GM12878 (cell line): ENCODE measurements around the gene FBLN5. TPM values are rescaled to one million over a fixed set of nuclear protein-coding genes. Genes with fewer than 3 reads are reported as not detected.

Source experiments
- ATAC-seq: fragments of 200-7000 bp; cut with Tn5 transposase; 3 replicates; pipeline ENCODE4 v1.9.1; 2020; ENCODE audit warnings: mild to moderate bottlenecking, moderate library complexity
- BruUV-seq: library from RNA; stranded (reverse); fragments of 400-500 nt; replicated peaks from 2 replicates; lab custom pipeline; 2021; lab: Mats Ljungman, UMichigan
- CTCF ChIA-PET: fragments of 300-600 bp; sonication (Branson Sonifier 250); formaldehyde crosslinking; extraction: SDS; loops from one replicate; lab custom pipeline; 2021; ENCODE audit warnings: inconsistent platforms; lab: Yijun Ruan, JAX
- POLR2A ChIA-PET: fragments of 350-600 bp; formaldehyde crosslinking; extraction: SDS; loops from one replicate; lab custom pipeline; 2021; ENCODE audit warnings: inconsistent platforms; lab: Charles Lee
- RAD21 ChIA-PET: fragments of 300-600 bp; sonication (Branson Sonifier 250); formaldehyde crosslinking; loops from one replicate; lab custom pipeline; 2023; ENCODE audit warnings: antibody characterized with exemption; ENCODE audit not compliant: unreplicated experiment; lab: Charles Lee
- SMC1A ChIA-PET: fragments of 300-600 bp; sonication (Branson Sonifier 250); formaldehyde crosslinking; loops from one replicate; lab custom pipeline; 2023; ENCODE audit not compliant: unreplicated experiment, uncharacterized antibody; lab: Charles Lee
- DNase-seq: peaks from one replicate; pipeline ENCODE4 v3.0.0-alpha.2; 2011; ENCODE audit warnings: low read depth, low spot score
- FAIRE-seq: peaks from 3 replicates; lab custom pipeline; 2011; peaks lifted over from hg19 to GRCh38; lab: Jason Lieb, UNC
- H2AFZ ChIP-seq: 2 replicates; pipeline ENCODE4 v1.6.0; 2011; ENCODE audit warnings: low read depth, low read length, control low read depth; ENCODE audit not compliant: control insufficient read depth
- H3K27ac ChIP-seq: 2 replicates; pipeline ENCODE4 v1.5.1; 2011; ENCODE audit warnings: control low read depth; ENCODE audit not compliant: control insufficient read depth, insufficient read depth
- H3K27me3 ChIP-seq, 2 experiments: replicated peaks in 1 of 2; 2 replicates each; pipeline versions ENCODE4 v1.6.0 to v1.6.1; 2011; ENCODE audit warnings: low read length in 1 of 2; ENCODE audit not compliant: control insufficient read depth in 2 of 2, insufficient read depth in 2 of 2
- H3K36me3 ChIP-seq, 2 experiments: 2 replicates each; pipeline ENCODE4 v1.5.1; 2011; ENCODE audit warnings: low read length in 1 of 2; ENCODE audit not compliant: control insufficient read depth in 2 of 2, insufficient read depth in 2 of 2
- H3K4me1 ChIP-seq: 2 replicates; pipeline ENCODE4 v1.6.1; 2011; ENCODE audit warnings: mild to moderate bottlenecking, low read length, moderate library complexity, mixed read lengths; ENCODE audit not compliant: control insufficient read depth, insufficient read depth
- H3K4me2 ChIP-seq: 2 replicates; pipeline ENCODE4 v1.6.0; 2011; ENCODE audit warnings: control low read depth; ENCODE audit not compliant: control insufficient read depth, insufficient read depth
- H3K4me3 ChIP-seq: fragments of 200-600 bp; sonication (generic); 2 replicates; pipeline ENCODE4 v1.5.1; 2016
- H3K79me2 ChIP-seq: 2 replicates; pipeline ENCODE4 v1.6.0; 2011; ENCODE audit warnings: low read length; ENCODE audit not compliant: control insufficient read depth, insufficient read depth
- H3K9ac ChIP-seq: 2 replicates; pipeline ENCODE4 v1.8.0; 2011; ENCODE audit warnings: low read length, control low read depth, mixed read lengths; ENCODE audit not compliant: control insufficient read depth, insufficient read depth
- H3K9me3 ChIP-seq: replicated peaks from 3 replicates; pipeline ENCODE4 v1.5.1; 2011; ENCODE audit warnings: mild to moderate bottlenecking, low read length; ENCODE audit not compliant: control insufficient read depth, insufficient read depth
- H4K20me1 ChIP-seq: 2 replicates; pipeline ENCODE4 v1.6.0; 2011; ENCODE audit not compliant: control insufficient read depth, insufficient read depth
- RAD51 ChIP-seq: fragments of 450-650 bp; IDR thresholded peaks from 2 replicates; pipeline ENCODE4 v1.6.1; 2016; ENCODE audit warnings: moderate library complexity, mild to moderate bottlenecking, inconsistent platforms
- ZNF384 ChIP-seq: IDR thresholded peaks from 2 replicates; pipeline ENCODE4 v1.6.1; 2012; ENCODE audit warnings: low read depth, mild to moderate bottlenecking, low read length, improper control_type of control experiment, borderline replicate concordance
- WGBS: methylation state at CpG from one replicate; pipeline ENCODE4 v1.1.6; 2016; ENCODE audit warnings: low lambda C conversion rate; ENCODE audit not compliant: insufficient replicate concordance, insufficient coverage; ENCODE audit errors: missing lambda C conversion rate; 5-methylcytosine and 5-hydroxymethylcytosine counted together
- in situ Hi-C: fragments of 300-500 bp; cut with MboI; formaldehyde crosslinking; loops from 9 replicates; pipeline ENCODE4 v1.14.3; 2018; ENCODE audit warnings: mixed read lengths
- intact Hi-C: fragments of 100-400 bp; cut with micrococcal nuclease; formaldehyde crosslinking; loops from one replicate; pipeline ENCODE4 v1.14.2; 2022; ENCODE audit not compliant: unreplicated experiment
- polyA plus RNA-seq, 11 experiments: library from polyadenylated mRNA; depleted of rRNA in 4 of 11; unstranded in 6 of 11; stranded (reverse) in 5 of 11; fragments of >200 nt; fragmentation: Nextera tagmentation in 4 of 11; fragmentation: Illumina TruSeq in 1 of 11; extraction: Ambion mirVana in 4 of 11; extraction: Trizol in 1 of 11; gene quantifications; 1 replicate in 1 of 11; 2 replicates in 10 of 11; pipeline versions ENCODE4 v1.2.1 to v1.2.3, GENCODE V29; 2011 to 2016; ENCODE audit warnings: inconsistent platforms in 2 of 11, missing spikeins in 2 of 11, low read depth in 1 of 11
- total RNA-seq, 4 experiments: library from RNA; depleted of rRNA in 3 of 4; stranded (reverse); fragments of >200 nt in 3 of 4; fragmentation: Illumina TruSeq in 1 of 4; extraction: Trizol in 1 of 4; gene quantifications; 2 replicates each; pipeline versions ENCODE4 v1.2.1 to v1.2.3, GENCODE V29; 2013 to 2021
- TF ChIP-seq, protein P1 (sequence below): IDR thresholded peaks from 2 replicates; pipeline ENCODE4 v1.6.1; 2011; ENCODE audit warnings: borderline replicate concordance, low read depth, mild to moderate bottlenecking, moderate library complexity, low read length; ENCODE audit not compliant: insufficient read depth, poor library complexity, severe bottlenecking

FBLN5 gene
- total and polyA plus RNA-seq, 10 of the 15 experiments (the other 5 are each of a cell fraction or from before 2014, with no cell fraction given): 0.03 to 0.64 (median 0.24) TPM

DNA sequence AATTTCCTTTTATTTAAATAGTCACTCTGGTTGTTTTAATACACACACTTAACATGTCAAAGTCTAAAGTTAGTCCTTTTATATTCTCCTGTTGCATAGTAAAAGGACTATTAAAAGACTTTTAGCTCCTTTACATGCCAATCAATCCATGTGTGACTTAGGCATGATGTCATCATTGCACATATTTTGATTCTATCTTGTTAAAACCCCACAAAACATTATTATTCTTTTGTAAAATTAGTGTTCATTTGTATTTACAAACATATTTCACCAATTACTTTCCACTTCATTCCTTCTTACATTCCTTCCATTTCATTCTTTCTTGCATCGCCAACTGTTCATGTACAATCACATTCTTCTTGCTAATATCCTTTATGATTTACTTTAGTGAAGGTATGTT lies 119.7 kb downstream of the FBLN5 start:
- WGBS: 94% methylated on average over 1 of the region's 1 CpG
- no peak overlapping the region for H3K27ac ChIP-seq
- no peak overlapping the region for H2AFZ ChIP-seq
- FAIRE-seq (no peak), ATAC-seq (no peak), DNase-seq (no peak)
- H3K4me1 ChIP-seq: no peaks in the 10 kb centered on the region
- H3K36me3 ChIP-seq: no peaks in the 10 kb centered on the region
- ChIA-PET SMC1A (interaction anchor here (1.5 kb wide), 1 partner anchor 9 kb away, joined by 3 read pairs; no protein-coding TSS in a partner anchor), POLR2A (no interaction called here), CTCF (no interaction called here), RAD21 (no interaction called here)
- peaks cover 2% of the 10 kb centered on the region; the same call in 1 of the 3 replicates for H3K9me3 ChIP-seq
- intact Hi-C loops: no loop called here
- BruUV-seq: no TSS peak
- TF ChIP-seq, protein P1, sequence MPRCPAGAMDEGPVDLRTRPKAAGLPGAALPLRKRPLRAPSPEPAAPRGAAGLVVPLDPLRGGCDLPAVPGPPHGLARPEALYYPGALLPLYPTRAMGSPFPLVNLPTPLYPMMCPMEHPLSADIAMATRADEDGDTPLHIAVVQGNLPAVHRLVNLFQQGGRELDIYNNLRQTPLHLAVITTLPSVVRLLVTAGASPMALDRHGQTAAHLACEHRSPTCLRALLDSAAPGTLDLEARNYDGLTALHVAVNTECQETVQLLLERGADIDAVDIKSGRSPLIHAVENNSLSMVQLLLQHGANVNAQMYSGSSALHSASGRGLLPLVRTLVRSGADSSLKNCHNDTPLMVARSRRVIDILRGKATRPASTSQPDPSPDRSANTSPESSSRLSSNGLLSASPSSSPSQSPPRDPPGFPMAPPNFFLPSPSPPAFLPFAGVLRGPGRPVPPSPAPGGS: no peak
- TF ChIP-seq ZNF384 (no peak), RAD51 (no peak)
- no peak overlapping the region for H3K9ac ChIP-seq
- H4K20me1 ChIP-seq: no peaks in the 10 kb centered on the region
- no peaks in the 10 kb centered on the region for H3K27me3 ChIP-seq
- no peak overlapping the region for H3K4me2 ChIP-seq
- H3K79me2 ChIP-seq: no peaks in the 10 kb centered on the region; the same call in 1 of the 2 replicates
- in situ Hi-C loops: no loop called here
- H3K4me3 ChIP-seq: no peak overlapping the region

Other genes starting within 250 kb of the FBLN5 start
- not detected in 2 replicates for gene CATSPERB, start 215.6 kb downstream of the FBLN5 start, total RNA-seq (2014; rRNA removed)
- gene CATSPERB, start 215.6 kb downstream of the FBLN5 start, total RNA-seq (2014; rRNA removed; fragmentation: Illumina TruSeq; extraction: Trizol): not detected in 2 replicates
- gene CATSPERB, start 215.6 kb downstream of the FBLN5 start, total RNA-seq (2021): not detected in 2 replicates
- not detected in 2 replicates for gene CATSPERB, start 215.6 kb downstream of the FBLN5 start, polyA plus RNA-seq (2011; rRNA removed)
- gene CATSPERB, start 215.6 kb downstream of the FBLN5 start, polyA plus RNA-seq (2014; fragmentation: Illumina TruSeq; extraction: Trizol): not detected in 2 replicates
- not detected for gene CATSPERB, start 215.6 kb downstream of the FBLN5 start, polyA plus RNA-seq (2014; fragmentation: Nextera tagmentation; extraction: Ambion mirVana)
- not detected in 2 replicates for gene CATSPERB, start 215.6 kb downstream of the FBLN5 start, polyA plus RNA-seq (2014; rRNA removed)
- gene CATSPERB, start 215.6 kb downstream of the FBLN5 start, polyA plus RNA-seq (2016; fragmentation: Nextera tagmentation; extraction: Ambion mirVana): not detected
- gene TC2N, start 80.2 kb downstream of the FBLN5 start, total RNA-seq (2014; rRNA removed): 0.23 and 0.49 TPM in 2 replicates
- gene TC2N, start 80.2 kb downstream of the FBLN5 start, total RNA-seq (2014; rRNA removed; fragmentation: Illumina TruSeq; extraction: Trizol): 0.74 and 0.76 TPM in 2 replicates
- 1.4 and 1.6 TPM in 2 replicates for gene TC2N, start 80.2 kb downstream of the FBLN5 start, total RNA-seq (2021)
- gene TC2N, start 80.2 kb downstream of the FBLN5 start, polyA plus RNA-seq (2011; rRNA removed): 0.65 and 1.1 TPM in 2 replicates
- 0.71 and 1.2 TPM in 2 replicates for gene TC2N, start 80.2 kb downstream of the FBLN5 start, polyA plus RNA-seq (2014; fragmentation: Illumina TruSeq; extraction: Trizol)
- under 1 TPM; 0.15 to 0.23 TPM for gene TC2N, start 80.2 kb downstream of the FBLN5 start, polyA plus RNA-seq (2014; fragmentation: Nextera tagmentation; extraction: Ambion mirVana)
- gene TC2N, start 80.2 kb downstream of the FBLN5 start, polyA plus RNA-seq (2014; rRNA removed): 0.38 and 0.49 TPM in 2 replicates
- gene TC2N, start 80.2 kb downstream of the FBLN5 start, polyA plus RNA-seq (2016; fragmentation: Nextera tagmentation; extraction: Ambion mirVana): under 1 TPM; 0.16 to 0.31 TPM
- gene TRIP11, start 92.4 kb upstream of the FBLN5 start, total RNA-seq (2014; rRNA removed): 12.8 and 17.2 TPM in 2 replicates
- 21.8 and 22.3 TPM in 2 replicates for gene TRIP11, start 92.4 kb upstream of the FBLN5 start, total RNA-seq (2014; rRNA removed; fragmentation: Illumina TruSeq; extraction: Trizol)
- gene TRIP11, start 92.4 kb upstream of the FBLN5 start, total RNA-seq (2021): 30.5 and 33.7 TPM in 2 replicates
- 17.5 and 23.4 TPM in 2 replicates for gene TRIP11, start 92.4 kb upstream of the FBLN5 start, polyA plus RNA-seq (2011; rRNA removed)
- 14.8 and 18.8 TPM in 2 replicates for gene TRIP11, start 92.4 kb upstream of the FBLN5 start, polyA plus RNA-seq (2014; fragmentation: Illumina TruSeq; extraction: Trizol)
- gene TRIP11, start 92.4 kb upstream of the FBLN5 start, polyA plus RNA-seq (2014; fragmentation: Nextera tagmentation; extraction: Ambion mirVana): 10 to 100 TPM in 1 of 2 experiments, 1 to 10 TPM in 1; 7.1 to 32.0 TPM
- gene TRIP11, start 92.4 kb upstream of the FBLN5 start, polyA plus RNA-seq (2014; rRNA removed): 5.2 and 5.3 TPM in 2 replicates
- gene TRIP11, start 92.4 kb upstream of the FBLN5 start, polyA plus RNA-seq (2016; fragmentation: Nextera tagmentation; extraction: Ambion mirVana): 10 to 100 TPM; 43.1 to 46.1 TPM
- gene ATXN3, start 158.9 kb upstream of the FBLN5 start, total RNA-seq (2014; rRNA removed): 15.6 and 26.1 TPM in 2 replicates
- gene ATXN3, start 158.9 kb upstream of the FBLN5 start, total RNA-seq (2014; rRNA removed; fragmentation: Illumina TruSeq; extraction: Trizol): 16.5 and 19.1 TPM in 2 replicates
- gene ATXN3, start 158.9 kb upstream of the FBLN5 start, total RNA-seq (2021): 20.2 and 20.4 TPM in 2 replicates
- gene ATXN3, start 158.9 kb upstream of the FBLN5 start, polyA plus RNA-seq (2011; rRNA removed): 26.3 and 43.1 TPM in 2 replicates
- 15.1 and 22.0 TPM in 2 replicates for gene ATXN3, start 158.9 kb upstream of the FBLN5 start, polyA plus RNA-seq (2014; fragmentation: Illumina TruSeq; extraction: Trizol)
- 10 to 100 TPM; 17.0 to 21.6 TPM for gene ATXN3, start 158.9 kb upstream of the FBLN5 start, polyA plus RNA-seq (2014; fragmentation: Nextera tagmentation; extraction: Ambion mirVana)
- 15.3 and 17.9 TPM in 2 replicates for gene ATXN3, start 158.9 kb upstream of the FBLN5 start, polyA plus RNA-seq (2014; rRNA removed)
- gene ATXN3, start 158.9 kb upstream of the FBLN5 start, polyA plus RNA-seq (2016; fragmentation: Nextera tagmentation; extraction: Ambion mirVana): 10 to 100 TPM; 27.2 to 27.3 TPM
- gene NDUFB1, start 174.0 kb upstream of the FBLN5 start, total RNA-seq (2014; rRNA removed): 301 and 360 TPM in 2 replicates
- gene NDUFB1, start 174.0 kb upstream of the FBLN5 start, total RNA-seq (2014; rRNA removed; fragmentation: Illumina TruSeq; extraction: Trizol): 346 and 374 TPM in 2 replicates
- gene NDUFB1, start 174.0 kb upstream of the FBLN5 start, total RNA-seq (2021): 132 and 135 TPM in 2 replicates
- gene NDUFB1, start 174.0 kb upstream of the FBLN5 start, polyA plus RNA-seq (2011; rRNA removed): 490 and 558 TPM in 2 replicates
- gene NDUFB1, start 174.0 kb upstream of the FBLN5 start, polyA plus RNA-seq (2014; fragmentation: Illumina TruSeq; extraction: Trizol): 519 and 568 TPM in 2 replicates
- 100 to 1,000 TPM; 626 to 780 TPM for gene NDUFB1, start 174.0 kb upstream of the FBLN5 start, polyA plus RNA-seq (2014; fragmentation: Nextera tagmentation; extraction: Ambion mirVana)
- 618 and 919 TPM in 2 replicates for gene NDUFB1, start 174.0 kb upstream of the FBLN5 start, polyA plus RNA-seq (2014; rRNA removed)
- gene NDUFB1, start 174.0 kb upstream of the FBLN5 start, polyA plus RNA-seq (2016; fragmentation: Nextera tagmentation; extraction: Ambion mirVana): 100 to 1,000 TPM; 602 to 632 TPM
- 25.9 and 28.2 TPM in 2 replicates for gene CPSF2, start 174.3 kb upstream of the FBLN5 start, total RNA-seq (2014; rRNA removed)
- 60.2 and 71.8 TPM in 2 replicates for gene CPSF2, start 174.3 kb upstream of the FBLN5 start, total RNA-seq (2014; rRNA removed; fragmentation: Illumina TruSeq; extraction: Trizol)
- 57.6 and 61.7 TPM in 2 replicates for gene CPSF2, start 174.3 kb upstream of the FBLN5 start, total RNA-seq (2021)
- 42.0 and 63.9 TPM in 2 replicates for gene CPSF2, start 174.3 kb upstream of the FBLN5 start, polyA plus RNA-seq (2011; rRNA removed)
- gene CPSF2, start 174.3 kb upstream of the FBLN5 start, polyA plus RNA-seq (2014; fragmentation: Illumina TruSeq; extraction: Trizol): 52.0 and 76.6 TPM in 2 replicates
- 10 to 100 TPM; 18.2 to 20.1 TPM for gene CPSF2, start 174.3 kb upstream of the FBLN5 start, polyA plus RNA-seq (2014; fragmentation: Nextera tagmentation; extraction: Ambion mirVana)
- gene CPSF2, start 174.3 kb upstream of the FBLN5 start, polyA plus RNA-seq (2014; rRNA removed): 32.8 and 36.8 TPM in 2 replicates
- 10 to 100 TPM; 61.9 to 62.0 TPM for gene CPSF2, start 174.3 kb upstream of the FBLN5 start, polyA plus RNA-seq (2016; fragmentation: Nextera tagmentation; extraction: Ambion mirVana)